SK-N-SH (cell line): ENCODE measurements around the gene CRLF1.

Experiments used
- CTCF ChIP-seq: fragments of 200-600 bp; sonication (generic); IDR thresholded peaks from 2 replicates; pipeline ENCODE4 v1.6.1; 2017; ENCODE audit warnings: antibody characterized with exemption, mild to moderate bottlenecking, moderate library complexity
- MAX ChIP-seq: IDR thresholded peaks from 2 replicates; pipeline ENCODE4 v1.4.0; 2012; ENCODE audit warnings: low read depth
- RCOR1 ChIP-seq: fragments of 150-350 bp; IDR thresholded peaks from 2 replicates; pipeline ENCODE4 v1.6.1; 2017; ENCODE audit warnings: antibody characterized with exemption, low read length
- YY1 ChIP-seq: IDR thresholded peaks from 2 replicates; pipeline ENCODE4 v1.4.0; 2012; ENCODE audit warnings: low read depth, mild to moderate bottlenecking

- TF ChIP-seq YY1 = no peak
- no peak for TF ChIP-seq CTCF
- no peak for TF ChIP-seq RCOR1
- no peak for TF ChIP-seq MAX
Measured at GRCh38 chr19:18576383-18576782, 30.2 kb downstream of the CRLF1 start.
